Jurkat, Clone E6-1 (cell line): Measurements from ENCODE around the gene CUL9. TPM values are rescaled to one million over a fixed set of nuclear protein-coding genes. Genes with fewer than 3 reads are reported as not detected.
"Not testable (repeated sequence)": the region's sequence is repeated elsewhere in the genome, so short reads cannot be mapped to it uniquely, and the experiment has no call there.

Source experiments
- DNase-seq: peaks from one replicate; pipeline ENCODE4 v3.0.0-alpha.2; 2011; ENCODE audit warnings: low read depth, low spot score
- H3K4me3 ChIP-seq: 2 replicates; pipeline ENCODE4 v1.5.1; 2011; ENCODE audit warnings: mild to moderate bottlenecking, low read length, control low read depth, moderate library complexity
- polyA plus RNA-seq: library from polyadenylated mRNA; unstranded; fragments of >200 nt; gene quantifications from one replicate; pipeline ENCODE4 v1.2.1, GENCODE V29; 2012; ENCODE audit warnings: missing spikeins; ENCODE audit not compliant: insufficient read length, insufficient read depth

The CUL9 gene
- 50.1 TPM for polyA plus RNA-seq

GRCh38 chr6:43181942-43182860 lies at the start of gene CUL9:
Gene CUL9 (plus strand): TSS chr6:43182196. CDS start chr6:43184311, 2,115 bp downstream.
- H3K4me3 ChIP-seq: peak within 1 kb of the TSS; percentile 90
- DNase-seq: peak; percentile 66

- no peak for DNase-seq
- H3K4me3 ChIP-seq: no peak overlapping the region
These were observed 43.7 kb upstream of the CUL9 start for GRCh38 chr6:43138267-43138666.

- H3K4me3 ChIP-seq, DNase-seq: not testable (repeated sequence)
These were observed 42.0 kb upstream of the CUL9 start for GRCh38 chr6:43139973-43140372.

- H3K4me3 ChIP-seq: peak overlapping the region; percentile 62
- DNase-seq: no peak
These were observed 40.4 kb upstream of the CUL9 start for GRCh38 chr6:43141644-43142043.

- peak overlapping the region; percentile 62 for H3K4me3 ChIP-seq
- peak; percentile 96 for DNase-seq
These were observed 39.9 kb upstream of the CUL9 start for GRCh38 chr6:43142101-43142500.

GRCh38 chr6:43143235-43144128 lies 38.5 kb upstream of the CUL9 start:
- peak overlapping the region; percentile 62 for H3K4me3 ChIP-seq
- DNase-seq: peak; percentile 75

GRCh38 chr6:43144879-43145278 lies 37.1 kb upstream of the CUL9 start:
- H3K4me3 ChIP-seq: no peak overlapping the region
- no peak for DNase-seq

- H3K4me3 ChIP-seq: no peak overlapping the region
- no peak for DNase-seq
These were observed 35.7 kb upstream of the CUL9 start for GRCh38 chr6:43146261-43146660.

GRCh38 chr6:43146709-43147688 lies 35.0 kb upstream of the CUL9 start:
- no peak for DNase-seq
- no peak overlapping the region for H3K4me3 ChIP-seq

- DNase-seq: no peak
These were observed 34.1 kb upstream of the CUL9 start for GRCh38 chr6:43147691-43148477.

GRCh38 chr6:43149265-43149664 lies 32.7 kb upstream of the CUL9 start:
- no peak overlapping the region for H3K4me3 ChIP-seq
- DNase-seq: no peak

More at GRCh38 chr6:43147691-43148477, 34.1 kb upstream of the CUL9 start:
- H3K4me3 ChIP-seq: no peak overlapping the region

GRCh38 chr6:43150051-43150751 lies 31.8 kb upstream of the CUL9 start:
- no peak overlapping the region for H3K4me3 ChIP-seq
- DNase-seq: no peak

GRCh38 chr6:43159599-43159998 lies 22.4 kb upstream of the CUL9 start:
- H3K4me3 ChIP-seq: no peak overlapping the region
- DNase-seq: no peak

- no peak for DNase-seq
- H3K4me3 ChIP-seq: no peak overlapping the region
These were observed 18.1 kb upstream of the CUL9 start for GRCh38 chr6:43163899-43164298.

GRCh38 chr6:43170417-43170930 lies 11.5 kb upstream of the CUL9 start:
- DNase-seq: no peak

GRCh38 chr6:43170931-43171706 lies 10.9 kb upstream of the CUL9 start, which contains the start of gene SRF:
Gene SRF (plus strand): TSS chr6:43171269. CDS start chr6:43171657, 388 bp downstream.
- peak within 1 kb of the TSS; percentile 77 for H3K4me3 ChIP-seq

More at GRCh38 chr6:43170417-43170930, 11.5 kb upstream of the CUL9 start:
- H3K4me3 ChIP-seq: peak overlapping the region; percentile 77

More at GRCh38 chr6:43170931-43171706, 10.9 kb upstream of the CUL9 start, which contains the start of gene SRF:
- peak; percentile 98 for DNase-seq
